KMS-11 (cell line): ENCODE data around the gene USP48.

Experiments
- H2AFZ ChIP-seq: fragments of 200-600 bp; sonication (generic); 2 replicates; pipeline ENCODE4 v1.6.1; 2016; ENCODE audit warnings: antibody characterized with exemption, mixed run types, low read depth
- H3K27ac ChIP-seq: fragments of 200-600 bp; sonication (generic); 2 replicates; pipeline ENCODE4 v1.6.1; 2016; ENCODE audit warnings: mild to moderate bottlenecking, mixed run types
- H3K27me3 ChIP-seq: fragments of 200-600 bp; sonication (generic); 2 replicates; pipeline ENCODE4 v1.6.1; 2017; ENCODE audit warnings: mild to moderate bottlenecking, low read depth, mixed run types, moderate library complexity; ENCODE audit not compliant: insufficient read depth
- H3K36me3 ChIP-seq: fragments of 200-600 bp; sonication (generic); 2 replicates; pipeline ENCODE4 v1.6.1; 2017; ENCODE audit warnings: mild to moderate bottlenecking, mixed run types; ENCODE audit not compliant: insufficient read depth
- H3K4me1 ChIP-seq: fragments of 200-600 bp; sonication (generic); 2 replicates; pipeline ENCODE4 v1.6.1; 2016; ENCODE audit warnings: mild to moderate bottlenecking, low read depth, mixed run types; ENCODE audit not compliant: poor library complexity, severe bottlenecking
- H3K4me2 ChIP-seq: fragments of 200-600 bp; sonication (generic); 2 replicates; pipeline ENCODE4 v1.7.0; 2016; ENCODE audit warnings: mild to moderate bottlenecking, mixed run types
- H3K4me3 ChIP-seq: fragments of 200-600 bp; sonication (generic); IDR thresholded peaks from 2 replicates; pipeline ENCODE4 v1.6.1; 2017; ENCODE audit warnings: low read depth, low read length, mixed read lengths; ENCODE audit not compliant: insufficient read depth
- H3K79me2 ChIP-seq: fragments of 200-600 bp; sonication (generic); 2 replicates; pipeline ENCODE4 v1.6.1; 2016; ENCODE audit warnings: low read depth, mixed run types; ENCODE audit not compliant: insufficient read depth
- H3K9ac ChIP-seq: fragments of 200-600 bp; sonication (generic); 2 replicates; pipeline ENCODE4 v1.6.1; 2016; ENCODE audit warnings: mild to moderate bottlenecking, mixed run types
- H4K20me1 ChIP-seq: fragments of 200-600 bp; sonication (generic); 2 replicates; pipeline ENCODE4 v1.6.1; 2016; ENCODE audit warnings: mild to moderate bottlenecking, mixed run types; ENCODE audit not compliant: insufficient read depth
- TF ChIP-seq, protein P1 (sequence below): fragments of 200-600 bp; sonication (generic); conservative IDR thresholded peaks from 2 replicates; pipeline ENCODE4 v1.6.1; 2017; ENCODE audit warnings: low read depth, mild to moderate bottlenecking, antibody characterized with exemption, low read length, moderate library complexity, mixed read lengths

Gene USP48

DNA sequence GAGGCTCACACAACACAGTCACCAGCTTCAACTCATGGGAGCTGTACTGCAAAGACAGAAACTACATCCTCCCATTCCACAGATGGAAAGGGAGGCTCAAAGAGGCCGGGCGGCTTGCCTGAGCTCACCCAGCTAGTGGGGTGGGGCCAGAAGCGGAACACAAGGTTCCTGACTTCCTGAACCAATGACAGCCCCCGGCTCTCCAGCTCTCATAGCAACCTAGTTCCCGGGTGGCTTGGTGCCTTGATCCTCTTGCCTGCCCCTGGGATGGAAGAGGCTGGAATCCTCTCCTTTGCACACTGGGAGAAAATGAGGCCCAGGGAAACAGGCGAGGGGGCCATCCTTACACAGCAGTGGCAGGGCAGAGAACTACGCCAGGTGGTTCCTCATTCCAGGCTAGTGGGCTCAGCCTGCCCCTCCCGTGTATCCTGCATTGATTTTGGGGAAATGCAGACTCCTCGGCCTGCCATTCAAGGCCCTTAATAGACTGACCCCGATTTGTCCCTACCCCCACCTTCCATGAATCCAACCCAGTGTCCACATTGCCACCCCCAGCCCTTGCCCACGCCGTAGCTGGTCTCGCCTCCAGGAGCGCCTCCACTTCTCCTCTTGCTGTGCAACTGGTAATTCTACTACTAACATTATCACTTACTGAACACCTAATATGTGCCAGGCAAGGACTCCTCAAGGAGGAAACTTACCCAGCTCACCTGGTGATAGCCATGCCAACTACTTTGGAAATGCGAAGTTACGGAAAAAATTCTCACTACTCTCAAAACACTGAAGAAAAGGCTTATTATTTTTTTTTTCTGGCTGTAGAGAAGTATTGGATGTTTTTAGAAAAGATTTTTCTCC is 118.8 kb downstream of the USP48 start:
- TF ChIP-seq, protein P1, sequence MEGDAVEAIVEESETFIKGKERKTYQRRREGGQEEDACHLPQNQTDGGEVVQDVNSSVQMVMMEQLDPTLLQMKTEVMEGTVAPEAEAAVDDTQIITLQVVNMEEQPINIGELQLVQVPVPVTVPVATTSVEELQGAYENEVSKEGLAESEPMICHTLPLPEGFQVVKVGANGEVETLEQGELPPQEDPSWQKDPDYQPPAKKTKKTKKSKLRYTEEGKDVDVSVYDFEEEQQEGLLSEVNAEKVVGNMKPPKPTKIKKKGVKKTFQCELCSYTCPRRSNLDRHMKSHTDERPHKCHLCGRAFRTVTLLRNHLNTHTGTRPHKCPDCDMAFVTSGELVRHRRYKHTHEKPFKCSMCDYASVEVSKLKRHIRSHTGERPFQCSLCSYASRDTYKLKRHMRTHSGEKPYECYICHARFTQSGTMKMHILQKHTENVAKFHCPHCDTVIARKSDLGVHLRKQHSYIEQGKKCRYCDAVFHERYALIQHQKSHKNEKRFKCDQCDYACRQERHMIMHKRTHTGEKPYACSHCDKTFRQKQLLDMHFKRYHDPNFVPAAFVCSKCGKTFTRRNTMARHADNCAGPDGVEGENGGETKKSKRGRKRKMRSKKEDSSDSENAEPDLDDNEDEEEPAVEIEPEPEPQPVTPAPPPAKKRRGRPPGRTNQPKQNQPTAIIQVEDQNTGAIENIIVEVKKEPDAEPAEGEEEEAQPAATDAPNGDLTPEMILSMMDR = no peak
- H3K27me3 ChIP-seq = peaks cover 64% of the 10 kb centered on the region

DNA sequence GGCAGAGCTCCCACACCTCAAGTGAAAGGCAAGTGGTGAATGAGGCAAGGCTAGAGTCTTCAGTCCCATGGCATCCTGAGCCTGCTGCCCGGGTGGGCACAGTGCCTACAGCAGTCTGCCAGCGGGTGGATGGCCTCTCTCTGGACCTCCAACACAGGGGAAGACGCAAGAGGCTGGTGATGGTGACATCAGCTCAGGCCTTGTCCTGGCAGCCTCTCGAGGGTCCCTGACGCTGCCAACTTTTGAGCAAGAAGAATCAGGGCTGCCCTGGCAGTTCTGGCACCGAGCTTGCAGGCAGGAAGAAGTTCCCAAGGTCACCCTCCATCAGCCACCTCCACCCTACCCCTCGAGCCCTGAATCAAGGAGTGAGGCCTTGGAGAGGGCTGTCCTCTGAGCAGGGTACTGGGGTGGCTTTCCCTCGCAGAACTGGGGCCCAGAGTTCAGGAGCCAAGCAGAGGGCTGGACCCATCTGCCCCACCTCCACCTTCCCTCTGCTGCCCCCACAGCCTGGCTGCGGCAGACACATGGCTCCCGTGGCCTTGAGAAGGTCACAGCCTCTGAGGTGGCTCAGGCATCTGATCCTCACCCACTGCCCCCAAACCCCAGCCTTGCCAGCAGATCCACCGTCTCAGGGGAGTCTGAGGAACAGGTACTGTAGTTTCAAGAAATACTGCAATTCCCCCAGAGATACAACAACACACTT is 119.5 kb downstream of the USP48 start:
- Histone ChIP-seq H3K4me1 (no peaks in the 10 kb centered on the region), H3K4me2 (no peak overlapping the region), H3K36me3 (no peaks in the 10 kb centered on the region), H3K27me3 (peaks cover 58% of the 10 kb centered on the region), H3K79me2 (no peaks in the 10 kb centered on the region), H2AFZ (no peak overlapping the region), H3K9ac (no peak overlapping the region), H3K27ac (no peak overlapping the region), H4K20me1 (no peaks in the 10 kb centered on the region), H3K4me3 (no peak overlapping the region)
- TF ChIP-seq, protein P1 = no peak

More for the DNA sequence above, 118.8 kb downstream of the USP48 start:
- H3K4me2 ChIP-seq = no peak overlapping the region
- H3K9ac ChIP-seq = no peak overlapping the region
- no peaks in the 10 kb centered on the region for H3K36me3 ChIP-seq
- no peak overlapping the region for H3K27ac ChIP-seq
- no peak overlapping the region for H3K4me3 ChIP-seq
- no peaks in the 10 kb centered on the region for H3K4me1 ChIP-seq
- no peak overlapping the region for H2AFZ ChIP-seq
- H4K20me1 ChIP-seq = no peaks in the 10 kb centered on the region
- no peaks in the 10 kb centered on the region for H3K79me2 ChIP-seq

DNA sequence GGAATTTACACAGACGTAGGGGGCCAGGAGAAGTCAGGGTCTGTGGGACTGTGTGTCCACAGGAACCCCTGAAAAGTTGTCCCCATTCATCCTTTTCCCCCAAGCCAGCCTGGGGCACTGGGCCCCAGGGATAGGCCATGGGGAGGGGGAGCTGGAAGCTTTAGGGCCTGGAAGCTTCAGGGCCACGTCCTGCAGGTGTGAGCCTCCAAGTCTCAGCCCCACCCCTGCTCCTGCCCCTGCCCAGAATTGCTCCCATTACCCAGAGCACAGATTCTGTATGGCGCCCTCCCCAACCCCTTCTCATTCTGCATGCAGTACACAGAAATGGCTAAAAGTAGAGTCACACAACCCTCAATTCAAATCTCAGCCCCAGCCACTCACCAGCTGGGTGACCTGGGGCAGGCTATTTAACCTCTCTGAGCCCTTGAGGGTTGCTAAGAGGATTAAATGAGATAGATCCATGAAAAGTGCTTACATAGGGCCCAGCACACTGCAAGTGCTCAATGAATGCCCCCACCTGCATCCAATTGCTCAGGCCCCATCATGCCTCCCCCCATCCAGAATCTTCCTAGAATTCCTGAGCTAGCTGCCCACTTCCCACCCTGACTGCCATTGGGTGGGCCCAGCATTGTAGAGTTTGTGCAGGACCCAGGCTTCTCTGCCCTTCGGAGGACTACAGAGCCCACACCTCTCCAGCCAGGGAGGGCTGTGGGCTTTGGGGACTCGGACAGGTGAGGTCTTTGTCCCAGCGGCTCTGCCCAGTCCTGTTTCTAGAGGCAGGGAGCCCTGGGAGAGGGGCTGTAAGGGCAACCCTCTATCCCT is 120.3 kb downstream of the USP48 start:
- H3K27me3 ChIP-seq = peaks cover 56% of the 10 kb centered on the region
- H3K4me1 ChIP-seq = no peaks in the 10 kb centered on the region
- TF ChIP-seq, protein P1 = no peak
- H2AFZ ChIP-seq = no peak overlapping the region
- H3K9ac ChIP-seq = no peak overlapping the region
- no peaks in the 10 kb centered on the region for H3K79me2 ChIP-seq
- H4K20me1 ChIP-seq = no peaks in the 10 kb centered on the region
- no peak overlapping the region for H3K27ac ChIP-seq
- no peak overlapping the region for H3K4me2 ChIP-seq
- H3K4me3 ChIP-seq = no peak overlapping the region
- H3K36me3 ChIP-seq = no peaks in the 10 kb centered on the region

DNA sequence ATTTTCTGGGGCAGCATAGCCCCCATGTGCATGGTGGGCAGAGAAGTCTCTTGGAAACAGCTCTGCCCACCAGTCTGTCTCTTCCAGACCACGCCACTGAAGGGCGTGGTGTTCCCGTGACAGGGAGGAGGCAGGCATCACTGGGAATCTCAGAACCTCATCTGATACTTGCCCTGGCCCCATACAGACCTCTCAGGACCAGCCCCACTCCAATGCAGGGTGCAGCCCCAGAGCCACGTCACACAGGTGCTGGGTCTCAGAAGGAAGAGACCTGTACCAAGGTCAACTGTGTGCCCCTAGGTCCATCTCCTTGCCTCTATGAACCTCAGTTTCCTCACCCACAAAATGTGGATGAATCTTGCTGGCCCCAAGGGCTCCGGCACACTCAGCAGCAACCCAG is 121.1 kb downstream of the USP48 start:
- no peak overlapping the region for H3K9ac ChIP-seq
- no peaks in the 10 kb centered on the region for H4K20me1 ChIP-seq
- H3K79me2 ChIP-seq = no peaks in the 10 kb centered on the region
- no peaks in the 10 kb centered on the region for H3K36me3 ChIP-seq
- no peaks in the 10 kb centered on the region for H3K4me1 ChIP-seq
- peaks cover 62% of the 10 kb centered on the region for H3K27me3 ChIP-seq
- H3K4me2 ChIP-seq = no peak overlapping the region
- H3K27ac ChIP-seq = no peak overlapping the region
- TF ChIP-seq, protein P1 = no peak
- no peak overlapping the region for H2AFZ ChIP-seq
- H3K4me3 ChIP-seq = no peak overlapping the region
